ENCODE results near the gene SLC2A9. TPM values are rescaled to one million over a fixed set of nuclear protein-coding genes. Genes with fewer than 3 reads are reported as not detected.

SLC2A9 gene
- total and polyA plus RNA-seq, 2 of the 8 experiments (the other 6 are each of a cell fraction or from before 2014, with no cell fraction given), result 0.20 to 0.26 TPM

DNA sequence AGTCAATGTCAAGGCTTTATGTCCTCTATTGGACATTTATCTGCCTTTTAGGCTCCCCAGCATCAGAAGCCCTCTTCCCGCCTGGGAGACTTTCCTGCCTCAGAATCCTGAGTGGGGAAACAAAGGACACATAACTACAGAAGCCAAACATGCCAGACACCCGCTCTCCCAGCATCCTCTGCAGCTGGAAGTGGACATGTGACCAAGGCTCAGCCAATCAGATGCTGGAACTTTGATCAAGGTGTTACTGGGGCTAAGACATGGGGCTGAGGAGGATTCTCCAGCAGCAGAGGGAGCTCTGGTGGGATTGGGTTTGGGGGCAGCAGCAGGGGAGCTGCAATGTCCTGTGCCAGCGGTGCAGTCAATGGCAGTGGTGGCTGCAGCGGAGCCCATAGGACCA lies 19.5 kb downstream of the SLC2A9 start:
- Histone ChIP-seq H3K27ac (ENCODE audit: low read depth, low read length) (no peak overlapping the region), H3K79me1 (ENCODE audit: low read depth, low read length) (no peaks in the 10 kb centered on the region), H3K23me2 (ENCODE audit: low read depth, low read length) (no peaks in the 10 kb centered on the region), H4K5ac (ENCODE audit: insufficient read length, low read depth, low read length) (no peak overlapping the region), H3K18ac (ENCODE audit: extremely low read depth, low read length) (no peak overlapping the region), H3K14ac (ENCODE audit: insufficient read length) (no peak overlapping the region), H4K91ac (replicated peaks; ENCODE audit: insufficient read length, low read length) (no peak overlapping the region), H3K9me3 (ENCODE audit: insufficient read depth in 2 of 2, low read depth in 1 of 2, low read length in 1 of 2) (no peaks in the 10 kb centered on the region), H2BK5ac (ENCODE audit: low read depth, low read length) (no peak overlapping the region), H3K23ac (ENCODE audit: insufficient read length) (no peak overlapping the region), H3K36me3 (ENCODE audit: control insufficient read depth in 2 of 4, insufficient read depth in 4 of 4, low read length in 3 of 4) (no peaks in the 10 kb centered on the region), H2BK20ac (ENCODE audit: low read length) (no peak overlapping the region), H4K20me1 (replicated peaks in 1 of 2; ENCODE audit: control insufficient read depth in 1 of 2, insufficient read depth in 2 of 2, low read length in 2 of 2) (no peaks in the 10 kb centered on the region), H2AK5ac (ENCODE audit: low read depth, low read length) (no peak overlapping the region), H3K56ac (replicated peaks; ENCODE audit: insufficient read length, low read depth, low read length) (no peak overlapping the region), H3K4me3 (ENCODE audit: extremely low read depth in 1 of 4, insufficient read depth in 2 of 4, low read depth in 3 of 4, low read length in 4 of 4) (no peak overlapping the region), H2BK15ac (ENCODE audit: low read length) (no peak overlapping the region), H3K4me1 (replicated peaks in 1 of 4; ENCODE audit: control insufficient read depth in 3 of 4, insufficient read depth in 4 of 4, low read length in 3 of 4) (no peaks in the 10 kb centered on the region), H3K9ac (replicated peaks in 1 of 4; ENCODE audit: extremely low read depth in 1 of 4, low read depth in 3 of 4, low read length in 3 of 4) (no peak overlapping the region), H3K79me2 (ENCODE audit: control insufficient read depth in 1 of 2, insufficient read depth in 2 of 2, low read length in 2 of 2) (no peaks in the 10 kb centered on the region), H3K27me3 (replicated peaks in 1 of 4; ENCODE audit: control insufficient read depth in 3 of 4, extremely low read depth in 1 of 4, insufficient read depth in 3 of 4, low read length in 3 of 4) (no peaks in the 10 kb centered on the region; a peak in 1 of 7 replicates), H2AFZ (ENCODE audit: low read length) (no peak overlapping the region), H2BK12ac (ENCODE audit: low read depth, low read length) (no peak overlapping the region), H3K4me2 (ENCODE audit: insufficient read depth in 1 of 2, low read depth in 2 of 2, low read length in 2 of 2) (no peak overlapping the region), H2BK120ac (replicated peaks; ENCODE audit: low read depth, low read length) (no peak overlapping the region), H4K8ac (ENCODE audit: extremely low read depth, insufficient read depth, low read length) (no peak overlapping the region), H3K4ac (replicated peaks; ENCODE audit: insufficient read length, low read depth, low read length) (no peak overlapping the region)
- WGBS, 2 experiments (ENCODE audit: extremely low coverage in 1 of 2, insufficient coverage in 1 of 2, insufficient read length in 1 of 2, insufficient replicate concordance in 2 of 2, low coverage in 1 of 2, low lambda C conversion rate in 2 of 2, missing lambda C conversion rate in 1 of 2), result 87% methylated on average over 4 of the region's 4 CpGs; no CpG with 5 or more reads in 1 of the 2 experiments
- FAIRE-seq (no peak), DNase-seq (ENCODE audit: low read depth in 1 of 2, low spot score in 2 of 2) (no peak)
- TF ChIP-seq SRF (IDR thresholded peaks at IDR 0.05; ENCODE audit: low read depth, low read length) (no peak), TAF7 (optimal IDR thresholded peaks at IDR 0.05; ENCODE audit: borderline replicate concordance, low read depth, low read length) (no peak), MAFK (IDR thresholded peaks at IDR 0.05; ENCODE audit: low read depth, low read length) (no peak), JUN (IDR thresholded peaks at IDR 0.05; ENCODE audit: low read depth, low read length) (no peak), SP4 (IDR thresholded peaks at IDR 0.05; ENCODE audit: low read length) (no peak)
- ChIA-PET POLR2A (ENCODE audit: partially characterized antibody) (no interaction called here), CTCF (ENCODE audit: partially characterized antibody) (interaction anchor here (0.8 to 4.8 kb wide), 3 partner anchors 12 to 13 kb away, joined by 4 to 35 read pairs (median 9); no protein-coding TSS in a partner anchor)
